Sciatic nerve (tissue), 2 donors: ENCODE measurements around the gene SHFL. TPM values are rescaled to one million over a fixed set of nuclear protein-coding genes. Genes with fewer than 3 reads are reported as not detected.

Experiments
- ATAC-seq: fragments of 200-7000 bp; cut with Tn5 transposase; one replicate; pipeline ENCODE4 v1.9.1; 2020; ENCODE audit warnings: mild to moderate bottlenecking, moderate library complexity
- DNase-seq: peaks from one replicate; pipeline ENCODE4 v3.0.0-alpha.2; 2020; ENCODE audit warnings: low spot score
- intact Hi-C: fragments of 100-400 bp; cut with DNase I; formaldehyde crosslinking; loops from one replicate; pipeline ENCODE4 v1.14.2; 2022
- total RNA-seq: library from RNA; stranded (reverse); fragmentation: NEBNext Ultra II Directional; extraction: Animal tissue kit (Norgen Biotek cat#: 25700); gene quantifications from one replicate; pipeline ENCODE4 v1.2.1, GENCODE V29; 2021
- donor health status: DM: no; HTN: no; CAD: no.
- donor health status: DM: no; HTN: no; CAD: no.

SHFL gene
- total RNA-seq, 1 donor from 2014 or later = 47.0 TPM

DNA sequence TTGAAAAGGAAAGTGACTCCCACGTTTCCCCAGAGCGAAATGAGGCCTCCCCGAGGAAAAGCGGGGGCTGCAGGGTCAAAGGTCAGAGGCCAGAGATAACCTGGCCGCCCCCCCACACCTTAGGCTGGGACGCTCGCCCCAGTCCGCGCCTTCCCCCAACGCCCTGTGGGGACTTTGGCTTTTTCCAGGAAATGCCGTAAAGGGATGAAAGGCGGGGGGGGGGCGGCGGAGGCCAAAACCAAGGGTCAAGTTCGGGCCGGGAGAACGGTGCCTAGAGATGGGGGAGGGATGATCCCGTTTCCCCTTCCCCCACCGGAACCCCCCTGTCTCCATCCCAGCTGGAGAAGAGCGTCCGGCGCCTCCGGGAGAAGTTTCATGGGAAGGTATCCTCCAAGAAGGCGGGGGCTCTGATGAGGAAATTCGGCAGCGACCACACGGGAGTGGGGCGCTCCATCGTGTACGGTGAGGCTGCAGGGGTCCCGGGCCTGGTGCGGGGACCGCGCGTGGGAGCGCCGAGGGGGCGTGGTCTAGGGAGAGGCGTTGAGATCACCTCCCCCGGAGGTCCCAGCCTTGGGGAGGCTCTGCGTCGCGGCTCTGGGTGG lies 575 bp downstream of the SHFL start:
- ATAC-seq (peak; percentile 52), DNase-seq (peak; percentile 77)
- intact Hi-C loops = no loop called here

DNA sequence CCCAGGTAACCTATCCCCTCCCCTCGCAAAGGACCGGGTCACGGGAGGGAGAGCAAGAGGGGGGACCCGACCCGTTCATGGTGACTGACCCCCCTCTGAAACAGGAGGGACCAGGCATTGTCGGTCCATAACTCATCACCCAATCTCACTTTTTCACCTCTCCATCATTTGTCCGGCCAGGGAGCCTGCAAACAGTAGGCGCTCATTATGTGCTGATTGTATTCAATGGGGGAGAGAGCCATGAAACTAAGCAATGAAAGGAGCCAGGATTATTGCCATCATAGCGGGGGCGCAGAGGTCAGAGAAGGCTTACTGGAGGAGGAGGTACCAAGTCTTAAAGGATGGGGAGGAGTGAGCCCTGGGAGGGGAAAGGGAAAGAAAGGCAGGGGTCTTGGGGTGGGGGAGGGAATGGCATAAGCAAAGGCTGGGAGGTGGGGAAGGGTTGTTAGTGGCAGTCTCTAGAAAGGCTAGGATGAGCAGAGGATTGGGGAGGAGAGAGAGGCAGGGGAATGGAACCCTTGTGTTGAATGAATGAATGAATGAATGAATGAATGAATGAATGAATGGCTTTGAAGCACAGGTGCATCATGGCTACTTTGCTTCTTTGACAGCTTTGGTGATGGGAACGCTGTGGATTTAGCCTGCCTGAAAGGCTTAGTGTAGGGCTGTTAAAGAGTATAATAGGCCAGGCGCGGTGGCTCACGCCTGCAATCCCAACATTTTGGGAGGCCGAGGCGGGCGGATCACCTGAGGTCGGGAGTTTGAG lies 1.4 kb downstream of the SHFL start:
- DNase-seq (no peak), ATAC-seq (no peak)
- intact Hi-C loops = no loop called here

DNA sequence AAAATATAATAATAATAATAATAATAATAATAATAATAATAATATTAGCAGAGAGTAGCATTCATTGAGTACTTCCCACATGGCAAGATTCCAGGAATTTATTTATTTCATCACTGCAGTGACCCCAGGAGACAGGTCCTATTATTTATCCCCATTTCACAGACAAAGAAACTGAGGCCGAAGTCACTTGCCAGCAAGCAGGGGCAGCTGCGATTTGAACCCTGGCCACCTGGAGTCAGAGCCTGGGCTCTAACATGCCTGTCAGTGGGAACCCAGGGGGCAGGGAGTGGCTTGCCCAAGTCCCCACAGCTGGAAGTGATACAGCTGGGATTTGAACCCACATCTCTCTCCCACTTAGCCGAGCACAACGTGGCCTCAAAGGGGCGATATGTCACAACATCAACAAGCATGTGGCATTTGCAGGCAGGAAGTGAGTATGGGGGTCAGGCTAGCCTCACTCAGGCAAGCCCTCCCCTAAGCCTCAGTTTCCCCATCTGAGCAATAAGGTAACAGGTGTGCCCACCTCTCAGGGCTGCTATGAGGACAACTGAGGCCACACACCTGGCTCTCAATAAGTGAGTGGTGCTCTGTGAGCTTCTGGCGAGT lies 2.9 kb downstream of the SHFL start:
- no peak for ATAC-seq
- intact Hi-C loops = no loop called here
- no peak for DNase-seq

DNA sequence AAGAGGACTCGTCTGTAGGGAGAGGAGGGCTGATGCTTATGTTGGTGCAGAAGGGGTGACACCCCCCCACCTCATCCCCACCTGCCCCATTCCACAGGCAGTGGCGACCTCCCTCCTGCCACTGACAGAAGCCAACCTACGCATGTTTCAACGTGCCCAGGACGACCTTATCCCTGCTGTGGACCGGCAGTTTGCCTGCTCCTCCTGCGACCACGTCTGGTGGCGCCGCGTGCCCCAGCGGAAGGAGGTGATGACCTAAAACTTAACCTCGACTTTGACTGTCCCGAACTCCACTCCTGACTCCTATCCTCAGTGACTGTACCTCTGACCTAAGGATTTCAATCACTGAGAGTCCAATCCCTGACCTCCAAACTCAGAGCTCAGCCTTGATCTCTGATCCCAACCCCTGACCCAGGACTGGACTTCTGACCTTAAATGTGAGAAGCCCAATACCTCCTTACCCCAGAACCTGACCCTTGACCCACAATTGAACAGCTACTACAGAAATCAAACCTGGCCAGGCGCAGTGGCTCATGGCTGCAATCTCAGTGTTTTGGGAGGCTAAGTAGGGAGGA lies 3.8 kb downstream of the SHFL start:
- ATAC-seq = no peak
- intact Hi-C loops = no loop called here
- DNase-seq = no peak

DNA sequence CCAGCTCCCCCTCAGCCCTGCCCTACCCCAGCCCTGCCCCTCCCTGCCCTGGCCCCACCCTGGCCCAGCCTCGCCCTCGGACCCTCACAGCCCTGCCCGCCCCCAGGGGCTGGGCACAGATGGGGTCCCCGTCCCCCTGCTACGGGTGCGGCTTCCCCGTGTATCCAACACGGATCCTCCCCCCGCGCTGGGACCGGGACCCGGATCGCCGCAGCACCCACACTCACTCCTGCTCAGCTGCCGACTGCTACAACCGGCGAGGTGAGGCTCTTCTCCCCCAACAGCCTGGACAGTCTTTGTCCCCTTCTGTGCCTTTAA lies 5.2 kb downstream of the SHFL start:
- ATAC-seq (no peak), DNase-seq (no peak)

DNA sequence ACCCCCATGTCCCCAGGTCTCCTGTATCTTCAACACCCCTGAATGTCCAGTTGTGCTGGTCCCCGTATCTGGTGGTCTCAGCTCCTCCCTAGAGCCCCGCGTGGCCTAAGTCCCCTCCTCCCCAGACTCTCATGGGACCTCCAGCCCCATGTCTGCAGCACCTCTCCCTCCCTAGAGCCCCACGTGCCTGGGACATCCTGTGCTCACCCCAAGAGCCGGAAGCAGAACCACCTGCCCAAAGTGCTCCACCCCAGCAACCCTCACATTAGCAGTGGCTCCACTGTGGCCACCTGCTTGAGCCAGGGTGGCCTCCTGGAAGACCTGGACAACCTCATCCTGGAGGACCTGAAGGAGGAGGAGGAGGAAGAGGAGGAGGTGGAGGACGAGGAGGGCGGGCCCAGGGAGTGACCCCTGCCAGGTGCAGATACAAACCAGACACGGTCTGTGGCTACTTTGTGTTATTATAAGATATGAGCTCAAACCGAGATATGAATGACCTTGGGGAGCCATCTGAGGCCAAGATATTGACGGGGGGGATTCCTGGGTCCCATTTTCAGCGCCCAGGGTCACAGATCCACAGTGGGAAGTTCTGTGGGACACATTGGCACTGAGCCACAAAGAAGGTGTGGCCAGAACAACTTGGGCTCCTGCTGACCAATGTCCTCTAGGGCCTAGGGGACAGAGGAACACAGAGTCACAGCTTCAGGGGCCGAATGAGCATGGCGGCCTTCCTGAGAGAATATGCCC lies 6.0 kb downstream of the SHFL start:
- no peak for ATAC-seq
- DNase-seq = no peak
- intact Hi-C loops = no loop called here

More for the DNA sequence above, 5.2 kb downstream of the SHFL start:
- intact Hi-C loops = no loop called here

DNA sequence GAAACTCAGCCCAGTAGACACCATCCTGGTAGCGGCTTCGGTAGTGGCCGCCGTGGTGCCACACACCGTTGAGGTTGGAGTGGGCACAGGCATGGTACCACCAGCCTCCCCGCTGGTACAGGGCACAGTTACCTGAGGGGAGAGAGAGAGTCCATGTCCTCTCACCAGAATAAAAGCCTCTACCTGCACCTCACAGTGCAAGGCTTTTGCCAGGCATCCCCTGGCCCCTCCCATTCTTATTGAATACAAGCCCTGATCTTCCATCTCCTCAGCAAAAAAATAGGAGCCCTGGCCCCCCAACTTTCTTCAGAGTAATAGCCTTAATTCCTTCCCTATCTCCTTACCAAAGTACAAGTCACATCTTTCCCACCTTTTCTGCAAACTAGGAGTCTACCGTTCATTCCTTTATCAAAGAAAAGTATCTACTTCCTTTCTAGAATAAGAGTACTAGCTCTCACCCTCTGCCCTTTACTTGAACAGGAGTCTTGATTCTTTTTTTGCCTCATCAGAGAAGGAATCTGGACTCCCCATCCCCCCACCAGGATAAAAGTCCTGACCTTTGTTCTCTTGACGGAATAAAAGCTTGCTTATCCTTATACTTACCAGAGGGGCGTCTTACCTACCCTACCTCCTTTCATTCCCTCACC lies 6.7 kb downstream of the SHFL start:
- ATAC-seq = no peak
- no peak for DNase-seq
- intact Hi-C loops = no loop called here

DNA sequence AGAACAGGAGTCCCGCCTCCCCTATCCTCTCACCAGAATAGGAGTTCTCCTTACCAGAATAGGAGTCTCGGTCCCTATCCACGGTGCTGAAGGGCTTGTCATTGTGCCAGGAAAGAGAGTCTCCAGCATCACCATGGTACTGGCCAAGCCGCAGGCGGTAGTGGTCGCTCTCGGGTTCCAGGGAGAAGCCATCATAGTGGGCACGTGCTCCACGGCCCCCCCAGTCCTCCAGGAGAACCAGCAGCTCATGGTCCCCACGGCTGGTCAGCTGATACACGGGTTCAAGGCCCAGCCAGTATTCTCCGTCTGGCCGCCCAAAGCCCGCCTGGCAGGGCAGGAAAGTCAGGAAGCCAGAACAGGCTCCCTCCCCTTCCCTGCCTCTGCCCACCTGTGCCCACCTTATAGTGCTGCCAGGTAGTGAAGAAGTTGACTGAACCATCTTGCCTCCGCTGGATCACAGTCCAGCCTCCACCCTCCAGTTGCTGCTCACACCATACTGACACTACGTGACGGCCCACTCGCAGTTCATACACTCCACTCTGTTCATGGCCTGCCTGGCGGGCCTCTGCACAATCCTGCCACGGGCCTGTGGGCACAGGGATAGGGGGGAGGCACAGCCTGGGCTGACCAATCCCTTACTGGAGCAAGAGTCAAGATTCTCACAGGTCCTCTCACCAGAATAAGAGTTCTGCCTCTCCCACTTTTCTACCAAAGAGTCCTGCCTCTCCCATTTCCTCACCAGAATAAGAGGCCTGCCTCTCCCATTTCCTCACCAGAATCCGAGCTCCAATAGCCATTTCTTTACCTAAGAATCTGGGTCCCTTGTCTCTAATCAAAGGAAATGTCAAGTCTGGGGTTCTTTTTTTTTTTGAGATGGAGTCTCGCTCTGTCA lies 7.4 kb downstream of the SHFL start:
- intact Hi-C loops = no loop called here
- DNase-seq (no peak), ATAC-seq (no peak)

DNA sequence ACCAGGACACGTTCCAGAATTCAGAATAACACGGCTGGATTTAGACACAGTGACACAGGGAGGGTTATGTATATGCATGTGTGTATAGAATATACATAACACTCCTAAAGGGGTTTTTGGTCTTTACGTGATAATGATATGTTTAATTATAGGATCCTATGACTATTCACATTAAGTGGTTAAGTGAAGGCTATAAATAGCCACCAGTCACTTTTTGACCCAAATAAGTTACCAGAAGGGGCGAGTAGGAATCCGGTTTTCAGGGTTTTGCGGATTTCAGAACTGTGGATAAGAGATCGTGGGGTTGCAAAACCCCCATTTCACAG lies 9.5 kb downstream of the SHFL start:
- DNase-seq = no peak
- intact Hi-C loops = no loop called here
- no peak for ATAC-seq

DNA sequence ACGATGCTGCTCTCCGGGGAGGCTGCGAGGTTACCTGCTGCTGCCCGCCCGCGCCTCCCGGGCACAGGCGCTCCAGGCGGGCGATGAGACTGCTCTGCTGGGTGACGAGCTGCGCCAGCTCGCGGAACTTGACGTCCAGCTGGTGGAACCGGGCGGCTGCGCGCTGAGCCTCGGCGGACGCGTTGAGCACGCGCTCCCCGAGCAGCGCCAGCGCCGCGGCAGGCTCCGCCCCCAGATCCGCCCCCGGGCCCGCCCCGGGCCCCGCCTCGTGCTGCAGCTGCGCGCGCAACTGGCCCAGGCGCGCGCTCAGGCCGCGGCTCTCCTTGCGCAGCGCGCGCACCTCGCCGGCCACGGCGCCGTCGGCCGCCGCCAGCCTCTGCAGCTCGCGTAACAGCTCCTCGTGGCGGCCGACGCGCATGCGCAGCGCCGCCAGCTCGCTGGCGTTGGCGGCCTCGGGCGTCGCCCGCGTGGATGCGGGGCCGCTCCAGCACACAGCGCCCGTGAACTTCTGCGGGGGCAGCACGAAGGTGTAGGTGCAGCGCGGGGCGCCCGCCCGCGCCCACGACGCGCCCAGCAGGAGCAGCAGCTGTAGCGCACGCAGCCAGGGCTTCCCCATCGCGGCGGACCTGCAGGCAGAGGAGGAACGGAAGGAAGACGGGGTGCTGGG lies 10.0 kb downstream of the SHFL start:
- intact Hi-C loops = no loop called here
- DNase-seq = peak; percentile 93
- ATAC-seq = peak; percentile 87

DNA sequence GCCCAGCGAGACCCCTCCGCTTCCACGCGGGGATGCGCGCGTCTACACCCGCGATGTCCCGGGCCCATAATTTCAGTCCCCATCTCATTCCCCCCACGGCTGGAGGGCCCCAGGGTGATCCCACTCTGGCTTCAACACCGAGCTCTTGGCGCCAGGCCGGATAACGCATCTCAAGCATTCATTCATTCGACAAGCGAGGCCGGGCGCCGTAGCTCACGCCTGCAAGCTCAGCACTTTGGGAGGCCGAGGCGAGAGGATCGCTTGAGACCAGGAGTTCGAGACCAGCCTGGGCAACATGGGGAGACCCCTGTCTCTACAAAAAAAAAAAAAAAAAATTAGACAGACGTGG lies 10.5 kb downstream of the SHFL start:
- DNase-seq (peak; percentile 75), ATAC-seq (no peak)
- intact Hi-C loops = no loop called here

DNA sequence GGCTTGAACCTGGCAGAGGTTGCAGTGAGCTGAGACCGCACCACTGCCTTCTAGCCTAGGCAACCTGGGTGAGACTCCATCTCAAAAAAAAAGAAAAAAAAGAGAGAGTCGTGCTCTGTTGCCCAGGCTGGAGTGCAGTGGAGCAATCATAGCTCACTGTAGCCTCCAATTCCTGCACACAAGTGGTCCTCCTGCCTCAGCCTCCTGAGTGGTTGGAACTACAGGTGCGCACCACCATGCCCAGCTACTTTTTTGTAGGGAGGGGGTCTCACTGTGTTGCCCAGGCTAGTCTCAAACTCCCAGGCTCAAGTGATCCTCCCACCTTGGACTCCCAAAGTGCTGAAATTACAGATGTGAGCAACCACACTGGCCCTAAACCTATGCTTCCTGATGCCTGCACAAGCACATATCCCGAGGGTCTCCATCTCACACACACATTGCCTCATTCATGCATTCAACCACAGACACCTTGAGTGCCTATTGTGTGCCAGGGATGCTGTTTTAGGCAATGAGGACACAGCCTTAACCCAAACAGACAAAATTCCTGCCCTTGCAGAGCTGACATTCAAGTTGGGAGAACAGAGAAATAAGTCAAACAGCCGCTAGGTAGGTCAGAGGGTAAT lies 14.2 kb downstream of the SHFL start:
- intact Hi-C loops = loop anchor here (10.0 kb wide), 1 partner anchor 165 kb away; the partner anchor contains the start of gene OLFM2
- no peak for ATAC-seq
- DNase-seq = no peak

DNA sequence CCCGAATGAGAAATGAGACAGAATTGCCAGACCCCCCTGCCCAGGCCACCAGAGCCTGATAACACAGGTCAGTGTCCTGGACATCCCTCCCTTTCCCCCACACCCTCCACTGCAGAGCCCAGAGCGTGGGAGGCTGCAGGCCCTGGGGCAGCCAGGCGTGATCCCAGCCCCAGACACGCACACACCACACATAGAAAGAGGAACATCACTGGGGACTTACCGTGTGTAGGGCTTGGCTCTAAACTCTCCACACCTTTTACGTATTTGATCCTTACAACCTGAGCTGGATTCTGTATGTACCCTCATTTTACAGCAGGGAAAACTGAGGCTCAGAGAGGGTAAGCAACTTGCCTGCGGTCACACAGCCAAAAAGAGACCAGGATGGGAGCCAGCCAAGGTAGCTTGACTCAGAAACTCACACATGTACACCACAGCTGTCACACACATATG lies 16.7 kb downstream of the SHFL start:
- no peak for DNase-seq
- intact Hi-C loops = loop anchor here (10.0 kb wide), 1 partner anchor 168 kb away; the partner anchor contains the start of gene OLFM2
- no peak for ATAC-seq

DNA sequence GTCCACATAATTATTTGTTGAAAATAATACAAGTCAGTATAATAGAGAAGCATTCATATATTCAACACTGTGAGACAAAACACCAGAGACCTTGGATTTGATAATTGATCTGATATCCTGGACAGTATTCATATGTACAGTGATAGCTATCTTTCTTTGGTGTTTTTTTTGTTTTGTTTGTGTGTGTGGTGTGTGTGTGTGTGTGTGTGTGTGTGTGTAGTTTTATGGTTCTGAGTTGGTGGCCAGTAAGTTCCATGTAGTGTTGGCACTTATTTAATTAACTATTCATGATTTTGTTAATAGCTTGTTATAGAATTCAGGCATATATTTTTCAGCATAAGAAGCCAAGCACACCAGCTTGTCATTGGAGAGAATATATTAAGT lies 18.0 kb downstream of the SHFL start:
- intact Hi-C loops = loop anchor here (10.0 kb wide), 1 partner anchor 169 kb away; the partner anchor contains the start of gene OLFM2
- no peak for ATAC-seq
- no peak for DNase-seq

DNA sequence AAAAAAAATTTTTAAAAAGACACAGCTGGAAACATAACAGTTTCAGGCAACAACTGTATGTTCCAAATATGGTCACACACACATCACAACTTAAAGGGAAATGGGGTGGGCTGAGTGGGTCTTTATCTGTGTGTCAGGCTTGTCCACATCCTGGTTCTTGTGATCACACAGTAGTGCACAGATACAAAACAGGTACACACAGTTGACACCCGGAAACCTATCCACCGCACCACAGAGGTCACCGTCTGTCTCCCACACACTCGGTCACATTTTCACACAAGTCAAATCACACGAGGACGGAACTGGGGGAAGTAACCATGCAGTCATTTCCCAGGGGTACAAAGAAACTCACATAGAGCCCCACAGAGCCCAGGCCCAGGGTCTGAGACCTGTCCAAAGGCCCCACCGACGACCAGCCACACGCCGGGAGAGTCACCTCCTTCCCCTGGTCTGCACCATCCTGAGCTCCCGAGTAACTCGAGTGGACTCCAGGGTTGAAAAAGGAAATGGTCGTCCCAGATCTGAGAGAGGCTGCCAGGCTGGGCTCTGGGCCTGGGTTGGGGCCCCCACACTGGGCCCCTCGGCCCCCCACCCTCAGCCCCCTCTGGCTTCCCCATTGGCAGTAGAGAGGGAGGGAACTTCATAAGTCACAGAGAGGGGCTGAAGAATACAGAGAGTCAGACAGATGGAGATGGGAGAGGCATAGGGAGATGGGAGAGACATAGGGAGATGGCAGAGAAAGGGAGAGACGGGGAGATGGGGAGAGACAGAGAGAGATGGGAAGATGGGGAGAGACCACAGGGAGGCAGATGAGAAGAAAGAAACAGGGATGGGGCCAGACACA lies 18.8 kb downstream of the SHFL start:
- DNase-seq (no peak), ATAC-seq (no peak)
- intact Hi-C loops = loop anchor here (10.0 kb wide), 1 partner anchor 170 kb away; the partner anchor contains the start of gene OLFM2

DNA sequence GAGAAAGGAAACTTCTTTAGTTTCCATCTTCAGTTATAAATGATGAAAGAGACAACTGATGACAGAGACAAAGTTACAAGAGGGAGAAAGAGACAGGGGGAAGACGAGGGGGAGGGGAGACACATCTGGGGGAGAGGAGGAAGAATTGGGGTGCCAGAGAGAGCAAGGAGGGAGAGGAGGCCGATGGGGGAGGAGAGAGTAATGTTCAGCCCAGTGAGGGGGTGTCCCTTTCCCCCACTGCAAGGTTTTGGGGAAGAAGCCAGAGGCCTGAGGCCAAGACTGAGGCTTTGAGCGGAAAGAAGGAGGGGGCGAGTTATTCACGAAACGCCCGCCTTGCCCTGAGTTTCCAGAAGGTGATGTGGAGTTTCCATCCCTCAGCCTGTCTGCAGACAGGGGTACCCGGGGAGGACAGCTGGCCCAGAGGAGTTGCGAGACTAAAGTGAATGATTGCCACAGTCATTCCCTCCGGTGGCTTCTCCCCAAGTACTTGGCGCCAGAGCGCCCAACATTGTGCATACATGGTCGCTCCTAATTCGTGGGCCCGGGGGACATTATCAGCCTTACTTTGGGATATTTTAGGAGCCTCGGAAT lies 19.5 kb downstream of the SHFL start:
- intact Hi-C loops = loop anchor here (10.0 kb wide), 1 partner anchor 171 kb away; the partner anchor contains the start of gene OLFM2
- ATAC-seq (peak; percentile 4), DNase-seq (no peak)
